ENCODE measurements around the gene FOSB.

GRCh38 chr19:45440259-45440638, 27.5 kb upstream of the FOSB start:
- TF ChIP-seq CTCF (conservative IDR thresholded peaks at IDR 0.05; ENCODE audit: low read depth, low read length) (no peak), EZH2 (IDR thresholded peaks at IDR 0.05; ENCODE audit: borderline replicate concordance, low read depth, low read length, poor library complexity, severe bottlenecking) (no peak)

Data from A673 (cell line).